Nephron (organoid): Measurements from ENCODE around the gene CYB561D1.

ENCODE experiments used
- H3K27ac Mint-ChIP-seq, 3 experiments: 2 replicates each; pipeline ENCODE4 v1.8.0; 2020; ENCODE audit warnings: mixed read lengths in 3 of 3, mild to moderate bottlenecking in 2 of 3, moderate library complexity in 1 of 3
- H3K27me3 Mint-ChIP-seq: 2 replicates; pipeline ENCODE4 v1.8.0; 2021; ENCODE audit warnings: low read depth, mild to moderate bottlenecking, moderate library complexity, mixed read lengths
- H3K36me3 Mint-ChIP-seq: 2 replicates; pipeline ENCODE4 v1.8.0; 2020; ENCODE audit warnings: low read depth, mixed read lengths
- H3K4me1 Mint-ChIP-seq: 2 replicates; pipeline ENCODE4 v1.8.0; 2020; ENCODE audit warnings: mixed read lengths
- H3K4me3 Mint-ChIP-seq, 3 experiments: 2 replicates each; pipeline ENCODE4 v1.8.0; 2020; ENCODE audit warnings: mild to moderate bottlenecking in 3 of 3, mixed read lengths in 3 of 3, moderate library complexity in 2 of 3
- H3K9me3 Mint-ChIP-seq: 2 replicates; pipeline ENCODE4 v1.8.0; 2020; ENCODE audit warnings: mixed read lengths
- CTCF ChIP-seq, 3 experiments: fragments of 200-600 bp; sonication (generic); IDR thresholded peaks; one replicate each; pipeline ENCODE4 v1.5.0; 2021; ENCODE audit warnings: antibody characterized with exemption in 3 of 3; ENCODE audit not compliant: unreplicated experiment in 3 of 3

CYB561D1 gene

DNA sequence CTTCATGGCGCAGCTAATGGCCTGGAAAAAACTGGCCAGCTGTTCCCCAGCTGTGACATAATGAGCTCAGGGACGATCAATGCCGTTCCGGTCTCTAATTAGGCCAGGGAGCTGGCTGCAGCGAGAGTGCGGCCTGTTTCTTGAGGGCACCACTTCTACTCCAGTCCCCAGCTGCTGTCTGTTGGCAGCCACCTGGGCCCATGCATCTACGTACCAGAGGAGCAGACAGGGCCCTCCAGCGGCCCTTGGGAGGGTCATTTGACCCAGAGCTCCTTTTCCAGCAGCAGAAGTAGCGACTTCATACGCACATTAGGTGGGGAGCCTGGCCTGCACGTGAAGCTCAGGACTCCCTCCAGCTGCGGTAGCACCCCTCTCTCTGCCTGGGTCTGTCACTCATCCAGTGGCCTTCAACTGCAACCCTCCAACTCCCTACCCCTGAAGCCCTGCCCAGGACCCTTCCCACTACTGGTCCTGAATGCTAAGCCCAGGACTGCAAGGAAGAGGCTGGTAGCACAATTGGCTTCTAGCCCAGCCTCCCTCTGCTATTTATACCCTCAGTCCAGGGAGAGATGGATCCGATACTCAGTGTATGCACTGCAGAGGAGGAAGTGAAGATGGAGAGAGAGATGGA, 36.7 kb downstream of the CYB561D1 start:
- H3K27me3 Mint-ChIP-seq: peaks cover 10% of the 10 kb centered on the region
- H3K9me3 Mint-ChIP-seq: no peaks in the 10 kb centered on the region
- no peak for TF ChIP-seq CTCF (IDR thresholded peaks at IDR 0.05; ENCODE audit: unreplicated experiment in 3 of 3)
- peak overlapping the region in 1 of 3 experiments; percentile 74 for H3K4me3 Mint-ChIP-seq
- H3K4me1 Mint-ChIP-seq: peaks cover 85% of the 10 kb centered on the region
- H3K27ac Mint-ChIP-seq: peak overlapping the region; percentile 76 to 93 (median 83)
- no peaks in the 10 kb centered on the region for H3K36me3 Mint-ChIP-seq

GRCh38 chr1:109531380-109531779, 37.5 kb downstream of the CYB561D1 start:
- H3K36me3 Mint-ChIP-seq: no peaks in the 10 kb centered on the region
- H3K4me1 Mint-ChIP-seq: peaks cover 89% of the 10 kb centered on the region
- peak overlapping the region in 2 of 3 experiments; percentile 13 to 32 for H3K4me3 Mint-ChIP-seq
- peaks cover 10% of the 10 kb centered on the region for H3K27me3 Mint-ChIP-seq
- peak overlapping the region; percentile 76 to 93 (median 83) for H3K27ac Mint-ChIP-seq
- TF ChIP-seq CTCF (IDR thresholded peaks at IDR 0.05; ENCODE audit: unreplicated experiment in 3 of 3): no peak
- H3K9me3 Mint-ChIP-seq: no peaks in the 10 kb centered on the region

DNA sequence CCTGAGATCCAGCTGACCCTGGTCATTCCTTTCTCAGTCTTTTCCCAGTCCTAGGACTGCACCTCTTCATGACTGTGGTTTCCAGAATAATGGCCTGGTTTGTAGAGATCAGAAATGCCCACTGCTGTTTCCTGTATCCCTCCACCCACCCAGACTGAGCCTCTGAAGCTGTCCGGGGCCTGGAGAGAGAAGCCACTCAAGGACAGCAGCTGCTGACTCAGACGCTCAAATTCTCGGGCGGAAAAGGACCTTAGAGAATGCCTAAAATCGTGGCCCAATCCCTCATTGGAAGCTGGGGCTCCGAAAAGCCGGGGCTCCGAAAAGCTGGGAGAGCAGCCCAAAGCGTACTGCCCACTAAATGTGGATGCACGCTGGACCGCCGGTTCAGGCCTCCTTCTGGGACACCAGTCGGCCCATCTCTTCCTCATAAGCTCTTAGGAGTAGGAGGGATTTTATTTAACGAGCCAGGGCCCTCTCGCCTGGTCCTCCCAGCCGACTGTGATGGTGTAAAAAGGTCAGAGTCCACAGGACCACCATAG, 38.0 kb downstream of the CYB561D1 start:
- Mint-ChIP-seq H3K9me3 (no peaks in the 10 kb centered on the region), H3K4me3 (no peak overlapping the region)
- TF ChIP-seq CTCF (IDR thresholded peaks at IDR 0.05; ENCODE audit: unreplicated experiment in 3 of 3): no peak

DNA sequence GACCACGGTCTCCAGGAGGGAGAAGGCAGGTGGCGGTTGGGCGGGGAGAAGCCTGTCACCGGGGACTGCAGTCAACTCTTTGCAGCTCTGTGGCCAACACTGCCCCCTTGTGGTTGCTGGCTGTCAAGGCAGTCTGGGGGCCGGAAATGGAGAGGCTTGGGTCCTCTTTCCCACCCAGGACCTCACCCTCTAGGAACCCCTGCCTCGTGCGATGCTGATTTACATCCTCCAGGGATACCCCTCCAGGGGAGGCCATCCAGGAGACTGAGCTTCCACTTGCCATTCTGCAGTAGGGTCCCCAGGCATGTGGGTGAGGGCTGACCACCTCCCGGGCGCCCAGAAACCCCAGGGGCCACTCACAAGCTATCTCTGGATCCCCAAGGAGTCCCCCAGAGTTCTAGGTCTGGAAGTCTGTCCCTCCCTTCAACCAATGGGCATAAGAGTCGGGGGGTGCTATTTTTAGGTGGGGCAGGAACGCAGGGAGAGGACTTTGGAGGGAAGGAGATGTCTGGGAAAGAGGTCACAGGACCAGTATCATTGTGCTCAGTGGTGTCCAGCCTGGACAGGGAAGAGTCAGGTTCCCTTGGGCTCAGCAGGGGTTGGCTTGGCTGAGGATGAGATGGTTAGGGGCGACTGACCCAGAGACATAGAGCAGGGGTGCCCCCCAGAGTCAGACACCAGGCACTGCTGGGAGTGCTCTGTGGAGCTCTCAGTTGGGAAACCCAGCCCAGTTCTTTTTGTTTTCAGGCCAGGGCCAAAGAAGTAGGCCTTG, 38.7 kb downstream of the CYB561D1 start:
- H3K4me3 Mint-ChIP-seq: peak overlapping the region; percentile 41 to 57 (median 54)
- H3K27me3 Mint-ChIP-seq: peaks cover 10% of the 10 kb centered on the region
- H3K4me1 Mint-ChIP-seq: peaks cover 82% of the 10 kb centered on the region
- no peaks in the 10 kb centered on the region for H3K36me3 Mint-ChIP-seq
- peak overlapping the region; percentile 83 to 93 (median 92) for H3K27ac Mint-ChIP-seq
- TF ChIP-seq CTCF (IDR thresholded peaks at IDR 0.05; ENCODE audit: unreplicated experiment in 3 of 3): peak; percentile 76 to 93 (median 91)
- no peaks in the 10 kb centered on the region for H3K9me3 Mint-ChIP-seq

More for the DNA sequence above, 38.0 kb downstream of the CYB561D1 start:
- Mint-ChIP-seq H3K27me3 (peaks cover 10% of the 10 kb centered on the region), H3K27ac (peak overlapping the region; percentile 76 to 93 (median 83)), H3K4me1 (peaks cover 89% of the 10 kb centered on the region), H3K36me3 (no peaks in the 10 kb centered on the region)

DNA sequence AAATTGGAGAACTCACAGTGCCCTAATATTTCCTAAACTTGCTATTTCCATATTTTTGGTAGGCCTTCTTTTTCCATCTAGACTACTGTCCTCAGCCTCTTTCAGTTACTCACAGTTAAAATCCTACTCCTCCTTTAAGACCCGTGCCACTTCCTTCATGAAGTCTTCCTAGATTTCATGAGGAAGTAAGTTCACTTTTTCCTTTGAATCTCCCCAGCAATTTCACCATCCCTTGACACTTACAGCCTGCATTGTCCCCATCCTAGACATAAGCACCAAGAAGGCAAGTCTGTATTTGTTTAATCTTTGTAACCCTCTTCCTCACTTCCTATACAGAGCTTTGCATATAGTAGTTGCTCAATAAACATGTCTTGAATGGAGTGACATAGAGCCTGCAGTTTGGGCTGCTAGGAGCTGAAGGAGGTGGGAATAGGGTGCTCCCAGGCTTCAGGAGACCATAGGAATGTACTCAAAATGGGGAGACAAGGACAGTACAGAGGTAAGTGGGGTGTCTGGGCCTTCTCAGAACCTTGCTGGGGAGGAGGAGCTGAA, 40.5 kb downstream of the CYB561D1 start:
- no peak overlapping the region for H3K4me3 Mint-ChIP-seq
- no peak for TF ChIP-seq CTCF (IDR thresholded peaks at IDR 0.05; ENCODE audit: unreplicated experiment in 3 of 3)
- no peaks in the 10 kb centered on the region for H3K36me3 Mint-ChIP-seq

More for the DNA sequence above, 40.5 kb downstream of the CYB561D1 start:
- Mint-ChIP-seq H3K27ac (peak overlapping the region in 1 of 3 experiments; percentile 42), H3K9me3 (no peaks in the 10 kb centered on the region), H3K27me3 (peaks cover 10% of the 10 kb centered on the region), H3K4me1 (peaks cover 67% of the 10 kb centered on the region)
